Measurements from ENCODE around the gene ARHGAP18.

The ARHGAP18 gene

GRCh38 chr6:129607581-129608186, 102.3 kb downstream of the ARHGAP18 start:
- in situ Hi-C loops (cut with HindIII; ENCODE audit: low pct_ligation_motif_present, low sequenced_read_pairs): no loop called here
- Histone ChIP-seq H3K27me3 (replicated peaks) (no peaks in the 10 kb centered on the region), H3K36me3 (replicated peaks) (peaks cover 8% of the 10 kb centered on the region), H3K27ac (no peak overlapping the region), H3K4me3 (ENCODE audit: low read depth, low read length) (no peak overlapping the region)
- no peak for DNase-seq
- TF ChIP-seq CTCF (IDR thresholded peaks at IDR 0.05; ENCODE audit: low read depth, low read length, missing control alignments): no peak

- in situ Hi-C loops (cut with HindIII; ENCODE audit: low pct_ligation_motif_present, low sequenced_read_pairs): no loop called here
- Histone ChIP-seq H3K36me3 (replicated peaks) (peaks cover 8% of the 10 kb centered on the region), H3K27me3 (replicated peaks) (no peaks in the 10 kb centered on the region), H3K4me3 (ENCODE audit: low read depth, low read length) (no peak overlapping the region), H3K27ac (peak overlapping the region; percentile 20)
- no peak for TF ChIP-seq CTCF (IDR thresholded peaks at IDR 0.05; ENCODE audit: low read depth, low read length, missing control alignments)
- no peak for DNase-seq
Observed at GRCh38 chr6:129606664-129607063, 103.3 kb downstream of the ARHGAP18 start.

- Histone ChIP-seq H3K4me3 (ENCODE audit: low read depth, low read length) (no peak overlapping the region), H3K27ac (no peak overlapping the region), H3K27me3 (replicated peaks) (no peaks in the 10 kb centered on the region), H3K36me3 (replicated peaks) (peaks cover 7% of the 10 kb centered on the region)
- no peak for TF ChIP-seq CTCF (IDR thresholded peaks at IDR 0.05; ENCODE audit: low read depth, low read length, missing control alignments)
- in situ Hi-C loops (cut with HindIII; ENCODE audit: low pct_ligation_motif_present, low sequenced_read_pairs): no loop called here
- no peak for DNase-seq
Observed at GRCh38 chr6:129605967-129606366, 104.0 kb downstream of the ARHGAP18 start.

GRCh38 chr6:129605095-129605494, 104.9 kb downstream of the ARHGAP18 start:
- Histone ChIP-seq H3K27me3 (replicated peaks) (no peaks in the 10 kb centered on the region), H3K27ac (no peak overlapping the region), H3K36me3 (replicated peaks) (peaks cover 5% of the 10 kb centered on the region), H3K4me3 (ENCODE audit: low read depth, low read length) (no peak overlapping the region)
- DNase-seq: no peak
- no peak for TF ChIP-seq CTCF (IDR thresholded peaks at IDR 0.05; ENCODE audit: low read depth, low read length, missing control alignments)
- in situ Hi-C loops (cut with HindIII; ENCODE audit: low pct_ligation_motif_present, low sequenced_read_pairs): no loop called here

GRCh38 chr6:129604321-129604720, 105.7 kb downstream of the ARHGAP18 start:
- peaks cover 2% of the 10 kb centered on the region for H3K36me3 ChIP-seq (replicated peaks)
- DNase-seq: no peak
- no peak for TF ChIP-seq CTCF (IDR thresholded peaks at IDR 0.05; ENCODE audit: low read depth, low read length, missing control alignments)
- no peak overlapping the region for H3K27ac ChIP-seq
- in situ Hi-C loops (cut with HindIII; ENCODE audit: low pct_ligation_motif_present, low sequenced_read_pairs): no loop called here
- H3K27me3 ChIP-seq (replicated peaks): no peaks in the 10 kb centered on the region
- no peak overlapping the region for H3K4me3 ChIP-seq (ENCODE audit: low read depth, low read length)

GRCh38 chr6:129603741-129604140, 106.2 kb downstream of the ARHGAP18 start:
- no peak for TF ChIP-seq CTCF (IDR thresholded peaks at IDR 0.05; ENCODE audit: low read depth, low read length, missing control alignments)
- Histone ChIP-seq H3K36me3 (replicated peaks) (peaks cover 2% of the 10 kb centered on the region), H3K27me3 (replicated peaks) (no peaks in the 10 kb centered on the region), H3K4me3 (ENCODE audit: low read depth, low read length) (no peak overlapping the region), H3K27ac (no peak overlapping the region)
- no peak for DNase-seq
- in situ Hi-C loops (cut with HindIII; ENCODE audit: low pct_ligation_motif_present, low sequenced_read_pairs): no loop called here
